ENCODE measurements around the gene KCNF1. TPM values are rescaled to one million over a fixed set of nuclear protein-coding genes. Genes with fewer than 3 reads are reported as not detected.
A peak's percentile ranks its signal among the peaks of the same experiment; 100 is the strongest.

The KCNF1 gene, protein sequence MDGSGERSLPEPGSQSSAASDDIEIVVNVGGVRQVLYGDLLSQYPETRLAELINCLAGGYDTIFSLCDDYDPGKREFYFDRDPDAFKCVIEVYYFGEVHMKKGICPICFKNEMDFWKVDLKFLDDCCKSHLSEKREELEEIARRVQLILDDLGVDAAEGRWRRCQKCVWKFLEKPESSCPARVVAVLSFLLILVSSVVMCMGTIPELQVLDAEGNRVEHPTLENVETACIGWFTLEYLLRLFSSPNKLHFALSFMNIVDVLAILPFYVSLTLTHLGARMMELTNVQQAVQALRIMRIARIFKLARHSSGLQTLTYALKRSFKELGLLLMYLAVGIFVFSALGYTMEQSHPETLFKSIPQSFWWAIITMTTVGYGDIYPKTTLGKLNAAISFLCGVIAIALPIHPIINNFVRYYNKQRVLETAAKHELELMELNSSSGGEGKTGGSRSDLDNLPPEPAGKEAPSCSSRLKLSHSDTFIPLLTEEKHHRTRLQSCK
- total RNA-seq (under 1 TPM in 4 of 9 donors, not detected in 5; 0.20 to 0.36 (median 0.28) TPM), polyA plus RNA-seq (under 1 TPM; 0.22 to 0.23 TPM)
- long read RNA-seq, donor 1, partial matches to known transcripts, result 0 of 1 reads
- long read RNA-seq, donor 1, other reads (novel, unspliced or antisense), result 0 of 1 reads
- long read RNA-seq, donor 2, partial matches to known transcripts, result 0 of 1 reads
- long read RNA-seq, donor 2, other reads (novel, unspliced or antisense), result 0 of 1 reads
- long read RNA-seq, donor 3, result 0 reads

DNA sequence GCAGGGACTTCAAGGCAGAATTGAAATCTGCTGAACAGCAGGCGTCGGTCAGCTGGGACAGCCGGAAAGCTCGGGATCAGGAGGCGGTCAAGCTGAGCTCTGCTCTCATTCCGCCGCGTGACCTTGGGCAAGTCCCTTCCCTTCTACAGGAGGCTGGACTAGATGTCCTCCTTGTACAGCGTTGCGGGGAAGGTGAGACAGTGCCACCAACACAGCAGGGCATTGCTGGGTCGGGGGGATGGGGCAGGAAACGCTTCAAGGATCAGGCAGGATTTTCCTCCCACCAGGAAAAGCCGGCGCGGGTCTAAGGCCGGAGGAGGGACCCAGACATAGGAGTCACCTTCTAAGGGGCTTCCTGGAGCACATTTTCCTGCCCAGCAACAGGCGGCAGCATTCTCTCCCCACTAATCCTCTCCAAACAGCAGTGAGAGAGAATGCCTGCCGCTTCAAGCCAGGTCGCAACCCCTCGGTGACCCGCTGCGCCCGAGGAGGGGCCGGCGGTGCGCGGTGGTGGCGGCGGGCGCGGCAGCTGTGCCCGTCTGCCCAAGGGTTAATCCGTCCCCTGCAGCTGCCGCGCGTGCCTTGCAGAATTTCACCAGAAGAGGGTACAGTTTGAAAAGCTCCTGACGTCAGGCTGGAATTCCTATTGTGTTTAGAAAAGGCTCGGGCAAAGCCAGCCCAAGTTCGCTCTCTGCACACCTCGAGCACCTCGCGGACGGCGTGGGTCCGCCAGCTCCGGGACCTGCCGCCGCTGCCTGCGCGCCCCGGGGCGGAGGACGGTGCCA is at the start of gene KCNF1:
KCNF1 (plus strand) TSS at position 644 of the 785 bp plus-strand sequence. CDS start 493 bp downstream, outside the sequence.
- intact Hi-C loops (cut with DNase I), result loop anchor here in 8 of 10 donors (5.0 to 10.0 kb wide), 5 partner anchors 74 to 213 kb away; no protein-coding TSS in a partner anchor
- no peaks in the 10 kb centered on the region for H3K36me3 ChIP-seq
- TF ChIP-seq, protein P1, sequence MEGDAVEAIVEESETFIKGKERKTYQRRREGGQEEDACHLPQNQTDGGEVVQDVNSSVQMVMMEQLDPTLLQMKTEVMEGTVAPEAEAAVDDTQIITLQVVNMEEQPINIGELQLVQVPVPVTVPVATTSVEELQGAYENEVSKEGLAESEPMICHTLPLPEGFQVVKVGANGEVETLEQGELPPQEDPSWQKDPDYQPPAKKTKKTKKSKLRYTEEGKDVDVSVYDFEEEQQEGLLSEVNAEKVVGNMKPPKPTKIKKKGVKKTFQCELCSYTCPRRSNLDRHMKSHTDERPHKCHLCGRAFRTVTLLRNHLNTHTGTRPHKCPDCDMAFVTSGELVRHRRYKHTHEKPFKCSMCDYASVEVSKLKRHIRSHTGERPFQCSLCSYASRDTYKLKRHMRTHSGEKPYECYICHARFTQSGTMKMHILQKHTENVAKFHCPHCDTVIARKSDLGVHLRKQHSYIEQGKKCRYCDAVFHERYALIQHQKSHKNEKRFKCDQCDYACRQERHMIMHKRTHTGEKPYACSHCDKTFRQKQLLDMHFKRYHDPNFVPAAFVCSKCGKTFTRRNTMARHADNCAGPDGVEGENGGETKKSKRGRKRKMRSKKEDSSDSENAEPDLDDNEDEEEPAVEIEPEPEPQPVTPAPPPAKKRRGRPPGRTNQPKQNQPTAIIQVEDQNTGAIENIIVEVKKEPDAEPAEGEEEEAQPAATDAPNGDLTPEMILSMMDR (IDR thresholded peaks at IDR 0.05), result peak in 3 of 12 donors; percentile 16 to 31 (median 20)
- no peak for TF ChIP-seq POLR2A (IDR thresholded peaks at IDR 0.05)
- H3K27ac ChIP-seq, result no peak within 1 kb of the TSS
- 7 to 12% (median 8%) methylated on average over 34 to 53 of the region's 53 CpGs for WGBS, 4 donors
- H3K4me3 ChIP-seq, result peak within 1 kb of the TSS in 11 of 12 donors; percentile 11 to 54 (median 40)
- H3K4me1 ChIP-seq, result peaks cover 0 to 16% (median 0%) of the 10 kb centered on the region in 12 donors
- ATAC-seq (peak in 2 of 4 donors; percentile 10 to 13), DNase-seq (no peak)
- no peaks in the 10 kb centered on the region for H3K9me3 ChIP-seq
- H3K27me3 ChIP-seq, result peaks cover 6 to 50% (median 19%) of the 10 kb centered on the region in 9 donors

DNA sequence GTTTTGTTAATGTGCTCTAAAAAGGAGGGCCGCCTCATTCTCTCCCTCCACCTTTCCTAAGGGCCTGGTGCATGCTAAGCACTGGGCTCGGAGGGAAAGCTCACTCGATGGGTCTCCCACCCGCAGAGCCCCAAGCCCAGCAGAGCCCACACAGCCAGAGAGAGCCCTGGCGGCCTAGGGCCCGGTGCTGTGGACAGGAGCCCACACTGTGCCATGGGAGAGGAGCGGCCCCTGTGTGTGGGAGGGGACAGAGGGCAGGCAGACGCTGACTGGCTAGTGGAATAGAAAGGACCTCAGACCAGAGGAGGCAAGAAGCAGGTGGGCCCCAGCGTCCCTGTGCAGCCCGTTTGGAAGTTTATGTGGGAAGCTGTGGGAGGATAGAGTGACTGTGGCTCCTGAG is 49.4 kb upstream of the KCNF1 start:
- peak in 3 of 4 donors; percentile 33 to 42 (median 35) for ATAC-seq
- Histone ChIP-seq H3K27me3 (peaks cover 0 to 15% (median 0%) of the 10 kb centered on the region in 9 donors), H3K4me1 (peaks cover 0 to 79% (median 30%) of the 10 kb centered on the region in 12 donors), H3K4me3 (no peak overlapping the region), H3K36me3 (no peaks in the 10 kb centered on the region), H3K27ac (peak overlapping the region in 3 of 12 donors; percentile 9 to 78 (median 34)), H3K9me3 (no peaks in the 10 kb centered on the region)
- WGBS, 4 donors, result 61 to 79% (median 74%) methylated on average over 6 to 10 of the region's 10 CpGs
- no peak for DNase-seq
- intact Hi-C loops (cut with DNase I), result no loop called here
- TF ChIP-seq, protein P1 (IDR thresholded peaks at IDR 0.05), result no peak
- no peak for TF ChIP-seq POLR2A (IDR thresholded peaks at IDR 0.05)

DNA sequence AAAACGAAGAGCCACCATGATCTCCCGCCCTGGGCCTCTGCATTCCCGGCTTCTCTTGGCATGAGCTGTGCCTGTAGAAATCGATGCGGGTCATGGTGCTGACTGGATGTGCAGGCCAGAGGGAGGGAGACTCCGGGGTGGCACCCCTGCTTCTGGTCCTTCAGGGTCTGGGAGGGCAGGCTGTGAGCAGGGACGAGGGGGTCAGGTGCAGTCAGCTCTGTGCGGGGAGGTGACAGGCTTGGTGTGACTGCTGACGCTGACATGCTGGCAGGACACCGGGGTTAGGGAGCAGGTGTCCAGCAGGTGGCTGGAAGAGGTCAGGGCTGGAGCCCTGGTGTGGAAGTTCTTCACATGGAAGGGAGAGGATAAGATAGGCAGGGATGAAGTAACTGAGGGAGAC is 48.7 kb upstream of the KCNF1 start:
- H3K9me3 ChIP-seq, result no peaks in the 10 kb centered on the region
- no peak for DNase-seq
- 58 to 70% (median 65%) methylated on average over 9 to 10 of the region's 10 CpGs for WGBS, 4 donors
- TF ChIP-seq POLR2A (IDR thresholded peaks at IDR 0.05), result no peak
- TF ChIP-seq, protein P1 (IDR thresholded peaks at IDR 0.05), result no peak
- no peaks in the 10 kb centered on the region for H3K36me3 ChIP-seq
- H3K27me3 ChIP-seq, result peaks cover 0 to 15% (median 0%) of the 10 kb centered on the region in 9 donors
- no peak overlapping the region for H3K4me3 ChIP-seq
- H3K27ac ChIP-seq, result peak overlapping the region in 3 of 12 donors; percentile 19 to 78 (median 54)
- intact Hi-C loops (cut with DNase I), result no loop called here
- H3K4me1 ChIP-seq, result peaks cover 0 to 80% (median 33%) of the 10 kb centered on the region in 12 donors
- peak in 2 of 4 donors; percentile 2 to 23 for ATAC-seq
